HG02943 (cell line): Measurements from ENCODE around the gene ZNF91.
"Not testable (repeated sequence)": the region's sequence is repeated elsewhere in the genome, so short reads cannot be mapped to it uniquely, and the experiment has no call there.

ENCODE experiments used
- ATAC-seq: cut with Tn5 transposase; IDR thresholded peaks from one replicate; pipeline ENCODE4 v1.9.1; 2021; ENCODE audit warnings: mild to moderate bottlenecking, low read depth, moderate library complexity; ENCODE audit not compliant: unreplicated experiment

ZNF91 gene

GRCh38 chr19:23395041-23395721 lies at the start of gene ZNF91:
TSS of gene ZNF91 (minus strand) at chr19:23395471. CDS start at chr19:23395354, 117 bp downstream.
- peak; percentile 98 for ATAC-seq

- ATAC-seq = no peak
These were observed 45.5 kb upstream of the ZNF91 start for GRCh38 chr19:23440791-23441190.

- no peak for ATAC-seq
These were observed 44.9 kb upstream of the ZNF91 start for GRCh38 chr19:23440207-23440606.

GRCh38 chr19:23439623-23440022 lies 44.4 kb upstream of the ZNF91 start:
- no peak for ATAC-seq

- ATAC-seq = no peak
These were observed 42.6 kb upstream of the ZNF91 start for GRCh38 chr19:23437901-23438300.

GRCh38 chr19:23436944-23437343 lies 41.7 kb upstream of the ZNF91 start:
- ATAC-seq = no peak

- no peak for ATAC-seq
These were observed 41.0 kb upstream of the ZNF91 start for GRCh38 chr19:23436318-23436717.

- ATAC-seq = no peak
These were observed 25.6 kb upstream of the ZNF91 start for GRCh38 chr19:23420824-23421223.

- ATAC-seq = not testable (repeated sequence)
These were observed 24.0 kb upstream of the ZNF91 start for GRCh38 chr19:23419261-23419660.

GRCh38 chr19:23415561-23416191 lies 20.4 kb upstream of the ZNF91 start:
- ATAC-seq = no peak

- ATAC-seq = no peak
These were observed 19.8 kb upstream of the ZNF91 start for GRCh38 chr19:23415034-23415433.

GRCh38 chr19:23410155-23410554 lies 14.9 kb upstream of the ZNF91 start:
- ATAC-seq = no peak

GRCh38 chr19:23409392-23410048 lies 14.2 kb upstream of the ZNF91 start:
- ATAC-seq = no peak

- no peak for ATAC-seq
These were observed 12.4 kb upstream of the ZNF91 start for GRCh38 chr19:23407616-23408133.

- ATAC-seq = no peak
These were observed 11.4 kb upstream of the ZNF91 start for GRCh38 chr19:23406721-23407120.

GRCh38 chr19:23406091-23406490 lies 10.8 kb upstream of the ZNF91 start:
- ATAC-seq = no peak

- ATAC-seq = no peak
These were observed 9.4 kb upstream of the ZNF91 start for GRCh38 chr19:23404676-23405075.

GRCh38 chr19:23403581-23404324 lies 8.5 kb upstream of the ZNF91 start:
- no peak for ATAC-seq

GRCh38 chr19:23403052-23403451 lies 7.8 kb upstream of the ZNF91 start:
- no peak for ATAC-seq

- ATAC-seq = no peak
These were observed 7.1 kb upstream of the ZNF91 start for GRCh38 chr19:23402388-23402787.

GRCh38 chr19:23401086-23401610 lies 5.9 kb upstream of the ZNF91 start:
- ATAC-seq = no peak
